GM19467 (cell line): ENCODE results near the gene CLDN34.

Source experiments
- ATAC-seq: cut with Tn5 transposase; IDR thresholded peaks from one replicate; pipeline ENCODE4 v1.9.1; 2021; ENCODE audit warnings: mild to moderate bottlenecking, moderate library complexity; ENCODE audit not compliant: unreplicated experiment

The CLDN34 gene

GRCh38 chrX:9980401-9980800, 13.2 kb downstream of the CLDN34 start:
- ATAC-seq = no peak

GRCh38 chrX:9980927-9981326, 13.8 kb downstream of the CLDN34 start:
- ATAC-seq = no peak

- ATAC-seq = no peak
These were observed 16.3 kb downstream of the CLDN34 start for GRCh38 chrX:9983441-9983840.

DNA sequence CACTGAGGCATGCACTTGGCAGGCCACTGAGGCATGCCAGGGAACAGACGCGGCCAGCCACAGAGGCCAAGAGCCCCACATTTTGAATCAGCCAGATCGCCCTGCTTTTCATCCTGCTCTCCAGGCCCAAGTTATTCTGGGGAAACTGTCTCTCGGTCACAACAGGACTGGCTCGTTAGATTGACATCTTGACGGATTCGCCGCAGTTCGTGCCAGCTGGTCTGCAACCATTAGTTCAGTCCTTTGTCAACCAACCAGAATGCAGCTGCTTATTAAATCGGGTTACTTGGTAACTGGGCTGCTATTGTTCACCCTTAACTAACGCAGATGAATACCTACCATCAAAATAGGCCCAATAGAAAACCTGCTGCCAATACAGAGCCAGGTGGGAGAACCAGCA, 16.7 kb downstream of the CLDN34 start:
- no peak for ATAC-seq

- ATAC-seq = no peak
These were observed 21.6 kb downstream of the CLDN34 start for GRCh38 chrX:9988762-9989161.

GRCh38 chrX:9992061-9992460, 24.9 kb downstream of the CLDN34 start:
- no peak for ATAC-seq

DNA sequence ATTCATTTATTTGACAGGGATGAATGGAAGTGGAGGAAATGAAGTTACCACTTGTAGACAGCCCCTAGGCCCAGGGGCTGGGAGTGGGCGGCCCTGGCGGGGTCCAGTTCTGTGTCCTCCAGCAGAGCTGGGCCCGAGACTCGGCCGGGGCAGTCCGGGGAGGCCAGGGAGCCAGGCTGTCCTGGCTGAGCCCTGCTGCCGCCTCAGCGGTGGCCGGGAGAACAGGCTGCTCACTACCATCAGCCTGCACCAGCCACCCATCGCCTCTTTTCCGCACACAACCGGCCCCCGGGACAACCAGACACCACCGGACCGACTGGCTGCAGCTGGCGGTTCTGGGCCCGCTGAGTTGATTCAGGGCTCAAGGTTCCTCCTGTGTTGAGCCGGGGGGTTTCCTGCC, 25.6 kb downstream of the CLDN34 start:
- no peak for ATAC-seq

- peak; percentile 91 for ATAC-seq
These were observed 28.7 kb downstream of the CLDN34 start for GRCh38 chrX:9995855-9996339.

DNA sequence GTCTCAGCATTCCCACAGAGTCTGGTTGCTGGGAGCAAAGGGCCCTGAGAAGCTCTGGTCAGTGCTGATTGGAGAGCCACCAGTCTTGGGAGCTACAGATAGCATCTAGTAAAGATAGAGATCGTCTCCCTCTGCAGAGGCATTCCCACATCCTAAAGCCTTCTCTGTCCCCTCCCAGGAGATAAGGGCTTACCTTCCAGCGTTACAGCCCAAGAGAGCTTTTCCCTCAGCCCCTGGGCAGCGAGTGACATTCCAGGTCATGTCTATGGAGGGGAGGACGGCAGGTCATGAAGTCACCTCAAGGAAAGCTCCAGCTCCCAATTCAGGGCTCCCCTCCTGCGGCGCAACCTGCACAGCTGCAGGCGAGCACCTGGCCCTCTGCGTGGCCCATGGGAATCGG, 29.9 kb downstream of the CLDN34 start:
- no peak for ATAC-seq

- no peak for ATAC-seq
These were observed 30.4 kb downstream of the CLDN34 start for GRCh38 chrX:9997524-9997923.

GRCh38 chrX:10001496-10001895, 34.3 kb downstream of the CLDN34 start:
- ATAC-seq = no peak

GRCh38 chrX:10004832-10005475, 37.8 kb downstream of the CLDN34 start:
- ATAC-seq = no peak

- ATAC-seq = no peak
These were observed 38.9 kb downstream of the CLDN34 start for GRCh38 chrX:10006086-10006485.

- ATAC-seq = no peak
These were observed 39.6 kb downstream of the CLDN34 start for GRCh38 chrX:10006770-10007169.

GRCh38 chrX:10007621-10008020, 40.5 kb downstream of the CLDN34 start:
- no peak for ATAC-seq

DNA sequence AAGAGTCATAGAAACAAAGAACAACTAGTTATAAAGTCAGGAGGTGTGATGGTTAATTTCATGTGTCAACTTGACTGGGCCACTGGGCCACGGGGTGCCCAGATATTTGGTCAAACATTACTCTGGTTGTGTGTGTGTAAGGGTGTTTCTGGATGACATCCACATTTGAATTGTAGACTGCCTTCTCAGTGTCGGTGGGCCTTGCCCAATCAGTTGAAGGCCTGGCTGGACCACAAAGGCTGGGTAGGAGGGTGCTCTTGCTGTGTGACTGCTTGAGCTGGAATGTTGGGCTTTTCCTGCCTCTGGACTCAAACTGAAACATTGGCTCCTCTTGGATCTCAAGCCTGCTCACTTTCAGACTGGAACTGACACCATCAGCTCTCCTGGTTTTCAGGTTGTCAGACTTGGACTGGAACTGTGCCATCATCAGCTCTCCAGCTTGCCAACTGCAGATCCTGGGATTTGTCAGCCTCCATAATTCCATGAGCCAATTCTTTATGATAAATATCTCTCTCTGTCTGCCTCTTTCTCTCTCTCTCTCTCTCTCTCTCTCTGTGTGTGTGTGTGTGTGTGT, 41.4 kb downstream of the CLDN34 start:
- no peak for ATAC-seq

DNA sequence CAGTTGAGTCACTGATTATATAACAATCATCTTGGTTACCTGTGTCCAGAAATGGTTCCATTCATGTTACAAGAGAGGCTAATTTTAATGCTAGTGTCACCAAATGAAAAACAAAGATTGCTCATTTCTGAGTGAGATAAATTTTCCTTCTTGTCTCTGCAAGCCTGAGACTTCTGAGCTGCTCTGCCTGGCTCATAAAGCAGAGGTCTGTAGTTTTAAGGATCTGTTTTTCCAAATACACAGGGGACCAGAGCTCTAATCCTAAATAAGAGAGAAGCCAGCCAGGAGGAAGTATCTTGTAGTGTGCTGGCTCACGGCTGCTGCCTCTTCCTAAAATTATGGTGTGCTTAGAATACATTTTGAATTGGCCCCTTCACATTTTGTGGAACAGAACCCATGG, 42.6 kb downstream of the CLDN34 start:
- ATAC-seq = no peak

GRCh38 chrX:10010686-10011085, 43.5 kb downstream of the CLDN34 start:
- ATAC-seq = no peak

GRCh38 chrX:10011261-10011931, 44.2 kb downstream of the CLDN34 start:
- ATAC-seq = no peak

DNA sequence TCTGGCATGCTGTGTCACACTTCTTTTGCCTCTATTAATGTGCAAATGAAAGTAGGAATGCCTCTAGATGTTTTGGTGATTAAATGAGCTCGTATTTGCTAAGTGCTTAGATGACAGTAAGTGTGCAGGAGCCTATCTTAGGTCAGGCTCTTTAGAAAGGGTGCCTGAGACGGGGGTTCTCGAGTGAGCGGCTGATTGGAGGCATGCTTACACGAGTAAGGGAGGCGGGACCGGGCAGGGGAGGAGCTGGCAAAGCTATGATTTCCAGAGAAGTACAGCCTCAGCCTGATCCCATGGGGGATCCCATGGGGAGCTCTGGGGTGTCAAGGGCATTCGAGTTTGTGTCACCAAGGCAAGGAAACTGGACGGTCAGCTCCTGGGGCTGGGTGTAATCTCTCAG, 44.8 kb downstream of the CLDN34 start:
- no peak for ATAC-seq

GRCh38 chrX:10014462-10015354, 47.5 kb downstream of the CLDN34 start:
- ATAC-seq = peak; percentile 88
